IMR-90 (cell line): ENCODE results near the gene COL27A1. TPM values are rescaled to one million over a fixed set of nuclear protein-coding genes. Genes with fewer than 3 reads are reported as not detected.

ENCODE experiments used
- ATAC-seq: fragments of 200-7000 bp; cut with Tn5 transposase; 2 replicates; pipeline ENCODE4 v1.9.1; 2020; ENCODE audit warnings: low read depth, mild to moderate bottlenecking, moderate library complexity
- BruUV-seq: library from RNA; stranded (reverse); fragments of 400-500 nt; replicated peaks from 2 replicates; lab custom pipeline; 2021; lab: Mats Ljungman, UMichigan
- CTCF ChIA-PET: fragments of 300-600 bp; formaldehyde crosslinking; extraction: SDS; loops from one replicate; lab custom pipeline; 2021; ENCODE audit warnings: antibody characterized with exemption; lab: Yijun Ruan, JAX
- POLR2A ChIA-PET: fragments of 300-600 bp; sonication (Branson Sonifier 250); formaldehyde crosslinking; loops from one replicate; lab custom pipeline; 2022; ENCODE audit warnings: antibody characterized with exemption; ENCODE audit not compliant: unreplicated experiment; lab: Charles Lee
- DNase-seq: peaks from one replicate; pipeline ENCODE4 v3.0.0; 2013
- H2AFZ ChIP-seq: replicated peaks from 2 replicates; pipeline ENCODE3; 2013; ENCODE audit warnings: low read length, mild to moderate bottlenecking; ENCODE audit not compliant: poor library complexity
- H2AK5ac ChIP-seq: 2 replicates; pipeline ENCODE4 v1.6.1; 2013; ENCODE audit warnings: low read depth, low read length, inconsistent platforms
- H2AK9ac ChIP-seq: replicated peaks from 2 replicates; pipeline ENCODE3; 2013; ENCODE audit warnings: mild to moderate bottlenecking, low read depth, low read length, moderate library complexity; ENCODE audit not compliant: poor library complexity
- H2BK120ac ChIP-seq: 2 replicates; pipeline ENCODE4 v1.6.1; 2013; ENCODE audit warnings: low read depth, low read length, inconsistent platforms
- H2BK15ac ChIP-seq: 3 replicates; pipeline ENCODE4 v1.6.1; 2013; ENCODE audit warnings: low read depth, low read length, inconsistent platforms
- H2BK20ac ChIP-seq: 2 replicates; pipeline ENCODE4 v1.6.1; 2013; ENCODE audit warnings: low read depth, mild to moderate bottlenecking, inconsistent platforms, low read length, moderate library complexity
- H2BK5ac ChIP-seq: 2 replicates; pipeline ENCODE4 v1.6.1; 2013; ENCODE audit warnings: mild to moderate bottlenecking, low read depth, low read length, inconsistent platforms; ENCODE audit not compliant: poor library complexity, severe bottlenecking
- H3K14ac ChIP-seq: replicated peaks from 2 replicates; pipeline ENCODE4 v1.6.1; 2013; ENCODE audit warnings: low read depth, low read length, inconsistent platforms
- H3K18ac ChIP-seq: 2 replicates; pipeline ENCODE4 v1.6.1; 2013; ENCODE audit warnings: low read depth, low read length, control low read depth
- H3K23ac ChIP-seq: 2 replicates; pipeline ENCODE4 v1.6.1; 2013; ENCODE audit warnings: low read depth, low read length, inconsistent platforms
- H3K27ac ChIP-seq: 2 replicates; pipeline ENCODE4 v1.5.1; 2013; ENCODE audit warnings: mild to moderate bottlenecking, control low read depth, low read length; ENCODE audit not compliant: insufficient read depth
- H3K27me3 ChIP-seq: 2 replicates; pipeline ENCODE4 v1.6.1; 2013; ENCODE audit warnings: low read length; ENCODE audit not compliant: control insufficient read depth, insufficient read depth
- H3K36me3 ChIP-seq: 2 replicates; pipeline ENCODE4 v1.6.1; 2013; ENCODE audit warnings: low read length, mixed read lengths; ENCODE audit not compliant: control insufficient read depth, insufficient read depth
- H3K4ac ChIP-seq: 2 replicates; pipeline ENCODE4 v1.6.1; 2013; ENCODE audit warnings: low read depth, low read length, inconsistent platforms
- H3K4me1 ChIP-seq: 2 replicates; pipeline ENCODE4 v1.6.1; 2013; ENCODE audit warnings: low read length, mixed read lengths; ENCODE audit not compliant: control insufficient read depth, insufficient read depth
- H3K4me2 ChIP-seq: 2 replicates; pipeline ENCODE4 v1.6.1; 2013; ENCODE audit warnings: low read depth, mild to moderate bottlenecking, control low read depth, low read length, moderate library complexity
- H3K4me3 ChIP-seq: 2 replicates; pipeline ENCODE4 v1.5.1; 2013; ENCODE audit warnings: low read depth, mild to moderate bottlenecking, control low read depth, low read length, moderate library complexity; ENCODE audit not compliant: insufficient read depth
- H3K56ac ChIP-seq: 2 replicates; pipeline ENCODE4 v1.6.1; 2013; ENCODE audit warnings: low read length, inconsistent platforms; ENCODE audit not compliant: insufficient read depth; ENCODE audit errors: extremely low read depth
- H3K79me1 ChIP-seq, 2 experiments: 2 replicates each; pipeline ENCODE4 v1.6.1; 2013; ENCODE audit warnings: low read length in 2 of 2, inconsistent platforms in 1 of 2, low read depth in 1 of 2
- H3K9ac ChIP-seq: 2 replicates; pipeline ENCODE4 v1.6.1; 2013; ENCODE audit warnings: low read depth, low read length, control low read depth
- H3K9me1 ChIP-seq: 2 replicates; pipeline ENCODE4 v1.6.1; 2013; ENCODE audit warnings: low read length, inconsistent platforms; ENCODE audit not compliant: insufficient read depth
- H3K9me3 ChIP-seq: 2 replicates; pipeline ENCODE4 v1.6.1; 2013; ENCODE audit warnings: low read length; ENCODE audit not compliant: control insufficient read depth, insufficient read depth
- H4K20me1 ChIP-seq: 2 replicates; pipeline ENCODE4 v1.6.1; 2013; ENCODE audit warnings: low read length, inconsistent platforms; ENCODE audit not compliant: insufficient read depth
- H4K5ac ChIP-seq: 2 replicates; pipeline ENCODE4 v1.6.1; 2013; ENCODE audit warnings: mild to moderate bottlenecking, low read depth, low read length, control low read depth
- H4K8ac ChIP-seq, 2 experiments: 2 replicates each; pipeline ENCODE4 v1.6.1; 2013; ENCODE audit warnings: low read depth in 2 of 2, low read length in 2 of 2, control low read depth in 1 of 2, inconsistent platforms in 1 of 2
- H4K91ac ChIP-seq: 2 replicates; pipeline ENCODE4 v1.6.1; 2013; ENCODE audit warnings: low read depth, low read length, inconsistent platforms; ENCODE audit not compliant: insufficient read depth
- BHLHE40 ChIP-seq: fragments of 150-350 bp; IDR thresholded peaks from 2 replicates; pipeline ENCODE4 v1.6.1; 2016; ENCODE audit warnings: mild to moderate bottlenecking, low read depth, low read length
- CHD1 ChIP-seq: IDR thresholded peaks from 2 replicates; pipeline ENCODE4 v1.6.1; 2012; ENCODE audit warnings: low read depth, low read length, improper control_type of control experiment
- CTCF ChIP-seq: conservative IDR thresholded peaks from 2 replicates; pipeline ENCODE4 v1.5.1; 2012; ENCODE audit warnings: mild to moderate bottlenecking, low read depth, low read length, improper control_type of control experiment
- FOS ChIP-seq: fragments of 150-350 bp; IDR thresholded peaks from 2 replicates; pipeline ENCODE4 v1.6.1; 2016; ENCODE audit warnings: low read depth, low read length
- MAFK ChIP-seq: IDR thresholded peaks from 2 replicates; pipeline ENCODE4 v1.6.1; 2012; ENCODE audit warnings: low read depth, low read length, improper control_type of control experiment
- MAZ ChIP-seq: IDR thresholded peaks from 2 replicates; pipeline ENCODE4 v1.6.1; 2012; ENCODE audit warnings: low read depth, mild to moderate bottlenecking, low read length, improper control_type of control experiment, moderate library complexity, borderline replicate concordance
- NFE2L2 ChIP-seq: fragments of 150-350 bp; IDR thresholded peaks from 2 replicates; pipeline ENCODE4 v1.6.1; 2016; ENCODE audit warnings: low read depth, mild to moderate bottlenecking, low read length
- POLR2A ChIP-seq: IDR thresholded peaks from 2 replicates; pipeline ENCODE4 v1.6.1; 2012; ENCODE audit warnings: mild to moderate bottlenecking, low read depth, low read length
- SMC3 ChIP-seq: fragments of 150-350 bp; IDR thresholded peaks from 2 replicates; pipeline ENCODE4 v1.6.1; 2016; ENCODE audit warnings: low read depth, mild to moderate bottlenecking, antibody characterized with exemption, low read length, moderate library complexity
- WGBS, 2 experiments: methylation state at CpG; one replicate each; pipeline versions ENCODE4 v1.1.5 to v1.1.7; 2013; ENCODE audit warnings: missing lambda C conversion rate in 2 of 2; ENCODE audit not compliant: insufficient read length in 1 of 2; ENCODE audit errors: extremely low coverage in 2 of 2; 5-methylcytosine and 5-hydroxymethylcytosine counted together
- dilution Hi-C: fragments of 300-500 bp; cut with HindIII; formaldehyde crosslinking; loops from one replicate; pipeline ENCODE4 v1.14.3; 2018; ENCODE audit warnings: low sequenced_read_pairs; ENCODE audit not compliant: unreplicated experiment
- in situ Hi-C: fragments of 300-500 bp; cut with MboI; formaldehyde crosslinking; loops from 3 replicates; pipeline ENCODE4 v1.14.3; 2019; ENCODE audit warnings: low sequenced_read_pairs, inconsistent platforms, mixed read lengths
- intact Hi-C: fragments of 100-400 bp; cut with micrococcal nuclease; formaldehyde crosslinking; loops from 2 replicates; pipeline ENCODE4 v1.10.0; 2022
- polyA plus RNA-seq, 3 experiments: library from polyadenylated mRNA; depleted of rRNA; stranded (reverse); fragments of >200 nt; gene quantifications; 2 replicates each; pipeline ENCODE4 v1.2.3, GENCODE V29; 2012; ENCODE audit warnings: low replicate concordance in 1 of 3
- total RNA-seq: library from RNA; depleted of rRNA; stranded (reverse); fragments of >200 nt; gene quantifications from 2 replicates; pipeline ENCODE4 v1.2.3, GENCODE V29; 2012
- TF ChIP-seq, protein P1 (sequence below): fragments of 150-350 bp; IDR thresholded peaks from 2 replicates; pipeline ENCODE4 v1.6.1; 2017; ENCODE audit warnings: mild to moderate bottlenecking, antibody characterized with exemption, low read length, low read depth

Gene COL27A1
- total and polyA plus RNA-seq, 2 of the 4 experiments (the other 2 are of a cell fraction): 3.2 to 18.3 TPM

GRCh38 chr9:114361542-114361941, 206.2 kb downstream of the COL27A1 start:
- no peak overlapping the region for H2BK20ac ChIP-seq
- TF ChIP-seq CHD1 (no peak), SMC3 (no peak), FOS (no peak), MAZ (no peak), BHLHE40 (no peak), MAFK (no peak), NFE2L2 (no peak), CTCF (no peak), POLR2A (no peak)
- TF ChIP-seq, protein P1, sequence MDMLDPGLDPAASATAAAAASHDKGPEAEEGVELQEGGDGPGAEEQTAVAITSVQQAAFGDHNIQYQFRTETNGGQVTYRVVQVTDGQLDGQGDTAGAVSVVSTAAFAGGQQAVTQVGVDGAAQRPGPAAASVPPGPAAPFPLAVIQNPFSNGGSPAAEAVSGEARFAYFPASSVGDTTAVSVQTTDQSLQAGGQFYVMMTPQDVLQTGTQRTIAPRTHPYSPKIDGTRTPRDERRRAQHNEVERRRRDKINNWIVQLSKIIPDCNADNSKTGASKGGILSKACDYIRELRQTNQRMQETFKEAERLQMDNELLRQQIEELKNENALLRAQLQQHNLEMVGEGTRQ: no peak
- POLR2A ChIA-PET: no interaction called here
- no peak overlapping the region for H3K4me2 ChIP-seq
- no peak overlapping the region for H3K4me3 ChIP-seq
- H3K79me1 ChIP-seq: peaks cover 2 to 3% of the 10 kb centered on the region in 2 experiments; a peak in 3 of 4 replicates
- no peak overlapping the region for H3K9ac ChIP-seq
- H3K18ac ChIP-seq: no peak overlapping the region
- no peak overlapping the region for H2BK120ac ChIP-seq
- intact Hi-C loops (no loop called here), dilution Hi-C loops (no loop called here), in situ Hi-C loops (no loop called here)
- no peak overlapping the region for H4K8ac ChIP-seq
- H2AFZ ChIP-seq: no peak overlapping the region
- peaks cover 12% of the 10 kb centered on the region for H3K9me1 ChIP-seq
- no peak overlapping the region for H2BK15ac ChIP-seq
- H3K36me3 ChIP-seq: peaks cover 63% of the 10 kb centered on the region
- H3K27ac ChIP-seq: no peak overlapping the region
- H3K27me3 ChIP-seq: no peaks in the 10 kb centered on the region
- no peak overlapping the region for H2AK5ac ChIP-seq
- no peak overlapping the region for H4K5ac ChIP-seq
- DNase-seq (no peak), ATAC-seq (no peak)
- CTCF ChIA-PET: no interaction called here
- no TSS peak for BruUV-seq
- no peaks in the 10 kb centered on the region; the same call in 1 of the 2 replicates for H4K20me1 ChIP-seq
- H3K56ac ChIP-seq: no peak overlapping the region
- WGBS, 2 experiments: 96% methylated on average over 3 of the region's 7 CpGs; no CpG with 5 or more reads in 1 of the 2 experiments
- H4K91ac ChIP-seq: no peak overlapping the region
- H2BK5ac ChIP-seq: no peak overlapping the region
- H3K23ac ChIP-seq: no peak overlapping the region
- H3K4me1 ChIP-seq: peaks cover 14% of the 10 kb centered on the region
- no peak overlapping the region for H3K14ac ChIP-seq
- H2AK9ac ChIP-seq: no peak overlapping the region
- no peak overlapping the region for H3K4ac ChIP-seq
- no peaks in the 10 kb centered on the region for H3K9me3 ChIP-seq
